GM13977 (cell line): ENCODE measurements around the gene OR10A7.

Experiments
- DNase-seq: peaks from one replicate; pipeline ENCODE4 v3.0.0; 2012; ENCODE audit warnings: low spot score
- in situ Hi-C: fragments of 300-500 bp; cut with MboI; formaldehyde crosslinking; loops from one replicate; pipeline ENCODE4 v1.12.0; 2022; ENCODE audit warnings: low sequenced_read_pairs, low pct_unique_long_range_greater_than_20kb, mixed read lengths, inconsistent platforms; ENCODE audit not compliant: unreplicated experiment
- TF ChIP-seq, protein P1 (sequence below): IDR thresholded peaks from 2 replicates; pipeline ENCODE4 v1.5.1; 2012; ENCODE audit warnings: mild to moderate bottlenecking, control low read depth; ENCODE audit not compliant: insufficient read depth; ENCODE audit errors: extremely low read depth, missing control alignments

The OR10A7 gene

DNA sequence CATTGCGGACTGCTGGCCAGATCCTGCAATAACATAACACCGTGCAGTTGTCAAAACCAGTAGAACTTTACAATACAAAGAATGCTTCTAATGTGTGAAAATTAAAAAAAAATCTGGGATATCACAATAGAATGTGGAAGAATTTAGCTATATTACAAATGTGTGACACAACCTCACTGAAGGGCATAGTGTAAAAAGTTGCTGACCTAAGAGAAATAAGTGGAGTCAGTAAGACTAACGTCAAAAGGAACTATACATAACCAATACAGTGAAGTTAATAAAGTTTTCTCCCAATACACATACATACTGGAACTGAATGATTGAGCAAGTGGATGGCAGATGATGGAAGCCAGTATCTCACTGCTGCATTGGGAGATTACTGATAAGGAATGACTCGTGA is 36.0 kb downstream of the OR10A7 start:
- DNase-seq: no peak
- in situ Hi-C loops: no loop called here
- TF ChIP-seq, protein P1, sequence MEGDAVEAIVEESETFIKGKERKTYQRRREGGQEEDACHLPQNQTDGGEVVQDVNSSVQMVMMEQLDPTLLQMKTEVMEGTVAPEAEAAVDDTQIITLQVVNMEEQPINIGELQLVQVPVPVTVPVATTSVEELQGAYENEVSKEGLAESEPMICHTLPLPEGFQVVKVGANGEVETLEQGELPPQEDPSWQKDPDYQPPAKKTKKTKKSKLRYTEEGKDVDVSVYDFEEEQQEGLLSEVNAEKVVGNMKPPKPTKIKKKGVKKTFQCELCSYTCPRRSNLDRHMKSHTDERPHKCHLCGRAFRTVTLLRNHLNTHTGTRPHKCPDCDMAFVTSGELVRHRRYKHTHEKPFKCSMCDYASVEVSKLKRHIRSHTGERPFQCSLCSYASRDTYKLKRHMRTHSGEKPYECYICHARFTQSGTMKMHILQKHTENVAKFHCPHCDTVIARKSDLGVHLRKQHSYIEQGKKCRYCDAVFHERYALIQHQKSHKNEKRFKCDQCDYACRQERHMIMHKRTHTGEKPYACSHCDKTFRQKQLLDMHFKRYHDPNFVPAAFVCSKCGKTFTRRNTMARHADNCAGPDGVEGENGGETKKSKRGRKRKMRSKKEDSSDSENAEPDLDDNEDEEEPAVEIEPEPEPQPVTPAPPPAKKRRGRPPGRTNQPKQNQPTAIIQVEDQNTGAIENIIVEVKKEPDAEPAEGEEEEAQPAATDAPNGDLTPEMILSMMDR: no peak

DNA sequence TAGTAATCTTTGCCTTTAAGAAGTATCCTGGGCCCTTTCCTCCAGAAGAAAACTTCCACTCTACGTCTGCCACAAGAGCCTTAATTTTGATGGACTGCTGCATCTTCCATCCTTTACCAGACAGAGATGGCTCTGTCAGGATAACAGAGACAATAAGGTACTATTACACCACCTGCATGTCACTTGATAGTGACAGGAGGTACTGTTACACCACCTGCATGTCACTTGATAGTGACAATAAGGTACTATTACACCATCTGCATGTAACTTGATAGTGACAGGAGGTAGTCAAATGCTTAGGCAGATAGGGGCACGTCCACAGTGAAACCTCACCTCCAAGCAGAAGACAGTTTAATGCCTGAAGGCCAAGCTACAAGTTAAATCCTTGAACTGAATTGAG is 37.5 kb downstream of the OR10A7 start:
- in situ Hi-C loops: no loop called here

More for the DNA sequence above, 37.5 kb downstream of the OR10A7 start:
- TF ChIP-seq, protein P1: no peak
- DNase-seq: no peak
